ENCODE measurements around the gene TBXA2R. TPM values are rescaled to one million over a fixed set of nuclear protein-coding genes. Genes with fewer than 3 reads are reported as not detected.

TBXA2R gene
- polyA plus RNA-seq, 1 donor (not counting 4 experiments of a cell fraction or from before 2014, with no cell fraction given): not detected

- Histone ChIP-seq H3K9me3 (ENCODE audit: control insufficient read depth, low read depth, low read length) (no peaks in the 10 kb centered on the region), H3K4me2 (ENCODE audit: control insufficient read depth, extremely low read depth, insufficient read depth, low read depth, low read length) (peak overlapping the region; percentile 96), H3K9me1 (ENCODE audit: control insufficient read depth, extremely low read depth, insufficient read depth, low read length) (no peaks in the 10 kb centered on the region), H3K79me2 (ENCODE audit: control insufficient read depth, insufficient read depth, low read length) (peaks cover 32% of the 10 kb centered on the region), H3K27me3 (ENCODE audit: control insufficient read depth, extremely low read depth, insufficient read depth, low read length) (no peaks in the 10 kb centered on the region), H3K9ac (ENCODE audit: control insufficient read depth, extremely low read depth, insufficient read depth, low read length) (peak overlapping the region; percentile 85), H3K4me1 (ENCODE audit: control insufficient read depth, extremely low read depth, insufficient read depth, low read length) (peaks cover 18% of the 10 kb centered on the region), H3K36me3 (ENCODE audit: control insufficient read depth in 2 of 2, extremely low read depth in 1 of 2, insufficient read depth in 2 of 2, low read length in 2 of 2) (peaks cover 0 to 4% of the 10 kb centered on the region in 2 experiments), H3K27ac (ENCODE audit: control insufficient read depth, insufficient read depth, low read length) (peak overlapping the region; percentile 56), H2AFZ (ENCODE audit: control insufficient read depth, low read length) (peak overlapping the region; percentile 26), H4K20me1 (ENCODE audit: control insufficient read depth, extremely low read depth, insufficient read depth, low read length) (peaks cover 10% of the 10 kb centered on the region), H3K4me3 (ENCODE audit: control insufficient read depth in 2 of 3, extremely low read depth in 1 of 3, insufficient read depth in 2 of 3, low read depth in 1 of 3, low read length in 3 of 3) (peak overlapping the region; percentile 86 to 96 (median 91))
- DNase-seq (ENCODE audit: low read depth, low spot score): no peak
- no peak for FAIRE-seq
- dilution Hi-C loops (cut with MboI; ENCODE audit: extremely low pct_ligation_motif_present, low sequenced_read_pairs): no loop called here
- TF ChIP-seq CTCF (optimal IDR thresholded peaks at IDR 0.05 in 1 of 3, IDR thresholded peaks at IDR 0.05 in 1 of 3, conservative IDR thresholded peaks at IDR 0.05 in 1 of 3; ENCODE audit: extremely low read depth in 1 of 3, insufficient read depth in 2 of 3, low read length in 3 of 3) (no peak), EZH2 (IDR thresholded peaks at IDR 0.05; ENCODE audit: low read length) (no peak)
Observed at GRCh38 chr19:3556423-3556977, 50.2 kb downstream of the TBXA2R start.

- no peaks in the 10 kb centered on the region for H3K9me1 ChIP-seq (ENCODE audit: control insufficient read depth, extremely low read depth, insufficient read depth, low read length)
- H2AFZ ChIP-seq (ENCODE audit: control insufficient read depth, low read length): no peak overlapping the region
- H3K9me3 ChIP-seq (ENCODE audit: control insufficient read depth, low read depth, low read length): no peaks in the 10 kb centered on the region
- dilution Hi-C loops (cut with MboI; ENCODE audit: extremely low pct_ligation_motif_present, low sequenced_read_pairs): no loop called here
- peaks cover 18% of the 10 kb centered on the region for H3K4me1 ChIP-seq (ENCODE audit: control insufficient read depth, extremely low read depth, insufficient read depth, low read length)
- peak overlapping the region; percentile 96 for H3K4me2 ChIP-seq (ENCODE audit: control insufficient read depth, extremely low read depth, insufficient read depth, low read depth, low read length)
- peaks cover 10% of the 10 kb centered on the region for H4K20me1 ChIP-seq (ENCODE audit: control insufficient read depth, extremely low read depth, insufficient read depth, low read length)
- peaks cover 0 to 4% of the 10 kb centered on the region in 2 experiments for H3K36me3 ChIP-seq (ENCODE audit: control insufficient read depth in 2 of 2, extremely low read depth in 1 of 2, insufficient read depth in 2 of 2, low read length in 2 of 2)
- FAIRE-seq (no peak), DNase-seq (ENCODE audit: low read depth, low spot score) (no peak)
- peak overlapping the region; percentile 86 to 96 (median 91) for H3K4me3 ChIP-seq (ENCODE audit: control insufficient read depth in 2 of 3, extremely low read depth in 1 of 3, insufficient read depth in 2 of 3, low read depth in 1 of 3, low read length in 3 of 3)
- no peaks in the 10 kb centered on the region for H3K27me3 ChIP-seq (ENCODE audit: control insufficient read depth, extremely low read depth, insufficient read depth, low read length)
- peak overlapping the region; percentile 85 for H3K9ac ChIP-seq (ENCODE audit: control insufficient read depth, extremely low read depth, insufficient read depth, low read length)
- H3K27ac ChIP-seq (ENCODE audit: control insufficient read depth, insufficient read depth, low read length): no peak overlapping the region
- no peak for TF ChIP-seq CTCF (optimal IDR thresholded peaks at IDR 0.05 in 1 of 3, IDR thresholded peaks at IDR 0.05 in 1 of 3, conservative IDR thresholded peaks at IDR 0.05 in 1 of 3; ENCODE audit: extremely low read depth in 1 of 3, insufficient read depth in 2 of 3, low read length in 3 of 3)
- no peak for TF ChIP-seq EZH2 (IDR thresholded peaks at IDR 0.05; ENCODE audit: low read length)
- peaks cover 36% of the 10 kb centered on the region for H3K79me2 ChIP-seq (ENCODE audit: control insufficient read depth, insufficient read depth, low read length)
Observed at GRCh38 chr19:3555653-3556422, 50.8 kb downstream of the TBXA2R start.

All from keratinocyte (primary cell).